Aorta (tissue), 5 donors: Measurements from ENCODE around the gene NR3C2. TPM values are rescaled to one million over a fixed set of nuclear protein-coding genes. Genes with fewer than 3 reads are reported as not detected.
"Not testable (repeated sequence)": the region's sequence is repeated elsewhere in the genome, so short reads cannot be mapped to it uniquely, and the experiment has no call there.

Experiments
- ATAC-seq: fragments of 200-7000 bp; cut with Tn5 transposase; one replicate; pipeline ENCODE4 v1.9.1; 2022; ENCODE audit warnings: moderate library complexity; ENCODE audit not compliant: low FRiP score
- DNase-seq, 2 donors: peaks; one replicate each; pipeline ENCODE4 v3.0.0-alpha.2; 2020
- H3K27ac ChIP-seq, 2 donors: one replicate each; pipeline ENCODE4 v1.5.1; 2013; ENCODE audit warnings: low read length in 2 of 2, mild to moderate bottlenecking in 2 of 2, moderate library complexity in 2 of 2, control low read depth in 1 of 2, inconsistent platforms in 1 of 2, low read depth in 1 of 2
- H3K27me3 ChIP-seq, 2 donors: one replicate each; pipeline ENCODE4 v1.6.1; 2013; ENCODE audit warnings: control low read depth in 1 of 2, low read length in 1 of 2, mild to moderate bottlenecking in 1 of 2, moderate library complexity in 1 of 2; ENCODE audit not compliant: insufficient read depth in 2 of 2, control insufficient read depth in 1 of 2
- H3K36me3 ChIP-seq, 2 donors: one replicate each; pipeline ENCODE4 v1.6.1; 2013; ENCODE audit warnings: control low read depth in 1 of 2, low read length in 1 of 2, mild to moderate bottlenecking in 1 of 2; ENCODE audit not compliant: insufficient read depth in 2 of 2, control insufficient read depth in 1 of 2
- H3K4me1 ChIP-seq, 2 donors: one replicate each; pipeline ENCODE4 v1.6.1; 2013; ENCODE audit warnings: low read length in 2 of 2, control low read depth in 1 of 2, mild to moderate bottlenecking in 1 of 2, moderate library complexity in 1 of 2; ENCODE audit not compliant: insufficient read depth in 2 of 2, control insufficient read depth in 1 of 2
- H3K4me3 ChIP-seq, 2 donors: one replicate each; pipeline ENCODE4 v1.5.1; 2013; ENCODE audit warnings: low read length in 2 of 2, control low read depth in 1 of 2, mild to moderate bottlenecking in 1 of 2
- H3K9me3 ChIP-seq: one replicate; pipeline ENCODE4 v1.6.1; 2013; ENCODE audit warnings: mild to moderate bottlenecking, low read length; ENCODE audit not compliant: control insufficient read depth
- WGBS, 2 donors: extraction: QIAGEN DNeasy Blood & Tissue Kit; methylation state at CpG; one replicate each; pipeline ENCODE4 v1.1.7; 2013; 5-methylcytosine and 5-hydroxymethylcytosine counted together
- intact Hi-C, 2 donors: fragments of 100-400 bp; cut with DNase I; formaldehyde crosslinking; loops; one replicate each; pipeline versions ENCODE4 v1.14.2 to v1.15.0; 2022
- polyA plus RNA-seq, 2 donors: library from polyadenylated mRNA; stranded (reverse); fragments of 200-250 nt; gene quantifications; one replicate each; pipeline ENCODE4 v1.2.3, GENCODE V29; 2013
- total RNA-seq, 2 donors: library from RNA; stranded (reverse); fragmentation: NEBNext Ultra II Directional; extraction: Animal tissue kit (Norgen Biotek cat#: 25700); gene quantifications; one replicate each; pipeline ENCODE4 v1.2.1, GENCODE V29; 2021
- donor health status: healthy with polysubstance abuse.
- donor health status: Bipolar disorder and iron deficiency.
- donor health status: DM: no; HTN: no; CAD: no.
- donor health status: DM: no; HTN: no; CAD: no.
- donor health status: DM: yes; HTN: yes; CAD: no.

The NR3C2 gene
- total and polyA plus RNA-seq, 4 donors: 3.4 to 22.9 (median 6.9) TPM

DNA sequence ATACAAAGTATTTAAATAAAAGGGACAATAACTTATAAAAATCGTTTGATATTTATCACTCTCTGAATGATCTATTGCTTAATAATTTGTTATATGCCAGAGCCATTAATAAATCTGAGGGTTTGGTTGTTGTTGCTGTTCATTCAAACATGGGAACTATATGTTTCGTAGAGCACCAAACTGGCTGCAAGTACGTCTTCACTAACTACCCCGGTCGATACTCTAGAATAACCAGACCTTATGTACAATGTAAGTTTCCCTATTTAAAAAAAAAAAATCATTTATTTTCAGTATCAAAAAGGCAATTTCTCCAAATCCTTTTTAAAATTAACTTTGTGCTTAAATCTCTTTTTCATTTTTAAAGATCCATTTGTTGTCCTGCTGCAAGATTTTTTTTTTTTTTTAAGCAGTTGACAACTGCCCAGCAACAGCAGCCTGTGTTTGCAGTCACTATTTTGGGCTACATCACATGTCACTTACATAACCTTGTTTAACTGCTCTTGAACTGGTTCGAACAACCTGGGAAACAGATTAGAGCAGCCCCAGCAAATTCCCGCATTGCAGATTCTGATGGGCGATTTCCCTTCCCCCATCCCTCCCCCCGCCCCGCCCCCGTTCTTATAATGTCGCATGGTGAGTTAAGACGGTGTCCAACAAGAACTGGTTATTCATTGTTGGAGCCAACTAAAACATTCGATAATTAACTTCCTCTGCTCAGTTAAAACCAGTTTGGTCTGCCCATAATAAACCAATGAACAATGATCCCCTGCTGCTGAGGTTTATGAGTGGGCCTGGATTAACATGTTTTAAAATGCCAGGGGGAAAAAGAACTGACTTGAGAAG, 238.9 kb downstream of the NR3C2 start:
- Histone ChIP-seq H3K27ac (no peak overlapping the region), H3K9me3 (no peaks in the 10 kb centered on the region), H3K36me3 (no peaks in the 10 kb centered on the region), H3K4me3 (peak overlapping the region in 1 of 2 donors; percentile 72), H3K4me1 (no peaks in the 10 kb centered on the region), H3K27me3 (no peaks in the 10 kb centered on the region)
- intact Hi-C loops: no loop called here
- WGBS, 2 donors: 20 to 26% methylated on average over 14 of the region's 14 CpGs
- DNase-seq (no peak), ATAC-seq (peak; percentile 58)

GRCh38 chr4:148200960-148201359, 241.3 kb downstream of the NR3C2 start:
- intact Hi-C loops: no loop called here
- Histone ChIP-seq H3K27ac (no peak overlapping the region), H3K27me3 (no peaks in the 10 kb centered on the region), H3K36me3 (peaks cover 3% of the 10 kb centered on the region in 2 donors), H3K4me1 (no peaks in the 10 kb centered on the region), H3K4me3 (no peak overlapping the region), H3K9me3 (no peaks in the 10 kb centered on the region)
- DNase-seq (no peak), ATAC-seq (no peak)
- WGBS, 2 donors: 95 to 96% methylated on average over 3 of the region's 3 CpGs

DNA sequence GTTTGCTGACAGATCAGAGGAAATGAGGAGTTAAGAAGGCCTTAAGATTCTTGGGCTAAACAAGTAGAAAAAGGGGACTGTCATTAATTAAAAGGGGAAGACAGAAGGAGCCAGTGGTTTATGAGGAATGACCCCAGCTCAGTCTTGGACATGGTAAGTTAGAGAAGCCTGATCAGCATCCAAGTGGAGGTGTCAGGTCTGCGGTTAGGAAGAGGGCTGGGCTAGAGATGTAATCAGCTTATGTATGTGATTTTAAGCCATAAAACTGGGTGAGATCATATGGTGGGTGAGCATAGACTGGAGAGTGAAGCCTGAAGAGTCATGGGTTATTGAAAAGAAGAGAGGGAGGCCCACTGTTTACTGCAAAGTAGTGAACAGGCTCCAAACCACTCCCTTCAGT, 246.1 kb downstream of the NR3C2 start:
- intact Hi-C loops: no loop called here
- H3K27ac ChIP-seq: no peak overlapping the region
- peaks cover 3 to 4% of the 10 kb centered on the region in 2 donors for H3K36me3 ChIP-seq
- H3K4me3 ChIP-seq: no peak overlapping the region
- DNase-seq (no peak), ATAC-seq (no peak)
- H3K27me3 ChIP-seq: no peaks in the 10 kb centered on the region
- H3K9me3 ChIP-seq: no peaks in the 10 kb centered on the region
- 87 to 100% methylated on average over 1 of the region's 1 CpG for whole genome bisulfite sequencing, 2 donors
- H3K4me1 ChIP-seq: no peaks in the 10 kb centered on the region

DNA sequence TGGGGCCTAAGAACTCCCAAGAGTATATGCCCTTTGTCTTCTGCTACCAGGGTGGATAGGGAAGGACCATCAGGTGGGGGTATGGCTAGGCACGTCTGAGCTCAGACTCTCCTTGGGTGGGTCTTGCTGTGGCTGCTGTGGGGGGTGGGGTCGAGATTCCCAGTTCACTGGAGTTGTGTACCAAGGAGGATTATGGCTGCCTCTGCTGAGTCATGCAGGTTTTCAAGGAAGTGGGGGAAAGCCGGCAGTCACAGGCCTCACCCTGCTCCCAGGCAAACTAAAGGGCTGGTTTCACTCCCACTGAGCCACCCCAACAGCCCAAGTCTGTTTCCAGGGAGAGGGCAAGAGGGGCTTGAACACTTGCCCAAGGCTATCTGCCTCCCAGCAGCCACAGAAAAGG, 249.7 kb downstream of the NR3C2 start:
- WGBS, 2 donors: 85 to 94% methylated on average over 3 of the region's 3 CpGs

GRCh38 chr4:148187454-148188222, 254.6 kb downstream of the NR3C2 start:
- H3K27me3 ChIP-seq, intact Hi-C loops, H3K9me3 ChIP-seq, DNase-seq, H3K36me3 ChIP-seq, H3K27ac ChIP-seq, H3K4me3 ChIP-seq, H3K4me1 ChIP-seq, ATAC-seq: not testable (repeated sequence)
- 77% methylated on average over 5 of the region's 5 CpGs for WGBS, 2 donors

More for the DNA sequence above, 249.7 kb downstream of the NR3C2 start:
- H3K27ac ChIP-seq: no peak overlapping the region
- no peaks in the 10 kb centered on the region for H3K9me3 ChIP-seq
- ATAC-seq (no peak), DNase-seq (no peak)
- peaks cover 3 to 4% of the 10 kb centered on the region in 2 donors for H3K36me3 ChIP-seq
- no peak overlapping the region for H3K4me3 ChIP-seq
- H3K4me1 ChIP-seq: no peaks in the 10 kb centered on the region
- intact Hi-C loops: no loop called here
- H3K27me3 ChIP-seq: no peaks in the 10 kb centered on the region

DNA sequence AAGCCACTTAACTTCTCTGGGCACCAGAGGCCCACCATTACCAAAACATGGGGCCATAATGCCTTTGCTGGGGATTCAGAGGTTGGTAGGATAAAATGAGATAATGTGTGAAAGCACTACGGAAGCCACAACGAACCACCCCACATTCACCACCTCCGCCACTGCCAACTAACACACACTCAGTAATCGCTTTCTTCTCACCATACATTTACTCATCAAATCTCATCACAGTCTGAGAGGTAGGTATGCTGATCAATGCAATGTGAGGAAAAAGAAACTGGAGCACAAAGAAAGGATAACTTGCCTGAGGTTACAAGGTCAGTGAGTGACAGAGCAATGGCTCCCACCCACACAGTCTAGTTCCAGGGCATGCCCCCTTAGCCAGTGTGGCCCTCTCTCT, 257.3 kb downstream of the NR3C2 start:
- Histone ChIP-seq H3K27me3 (no peaks in the 10 kb centered on the region), H3K27ac (no peak overlapping the region), H3K9me3 (no peaks in the 10 kb centered on the region), H3K4me1 (no peaks in the 10 kb centered on the region), H3K4me3 (no peak overlapping the region), H3K36me3 (peaks cover 0 to 2% of the 10 kb centered on the region in 2 donors)
- WGBS, 2 donors: 99% methylated on average over 4 of the region's 4 CpGs
- ATAC-seq (no peak), DNase-seq (no peak)
- intact Hi-C loops: no loop called here

DNA sequence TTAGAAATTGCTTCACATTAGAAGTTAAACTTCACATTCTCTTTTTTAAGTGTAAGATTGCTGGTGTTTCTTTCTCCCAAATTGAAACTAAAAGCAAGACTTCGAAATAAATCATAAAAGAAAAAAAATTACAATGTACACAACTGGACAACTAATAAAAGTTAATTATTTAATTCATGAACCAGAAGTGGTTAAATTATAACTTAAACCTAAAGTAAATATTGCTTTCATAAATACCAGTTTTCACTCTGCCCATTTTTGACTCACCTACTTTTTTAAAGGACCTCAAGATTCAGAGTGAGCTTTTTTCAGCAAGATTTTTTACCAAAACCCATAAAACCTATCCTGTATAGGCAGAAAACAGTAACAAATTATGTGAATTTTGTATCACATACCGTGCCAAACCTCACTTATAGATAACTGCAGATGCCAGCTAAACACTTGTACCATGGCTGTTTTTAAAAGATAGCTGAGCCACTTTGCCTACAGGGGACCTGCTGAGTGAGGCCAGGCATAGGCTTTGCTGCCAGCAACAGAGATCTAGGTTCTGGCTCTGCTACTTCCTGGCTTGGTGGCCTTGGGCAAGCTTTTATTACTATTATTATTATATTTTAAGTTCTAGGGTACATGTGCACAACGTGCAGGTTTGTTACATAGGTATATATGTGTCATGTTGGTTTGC, 259.8 kb downstream of the NR3C2 start:
- Histone ChIP-seq H3K4me3 (no peak overlapping the region), H3K9me3 (no peaks in the 10 kb centered on the region), H3K27ac (no peak overlapping the region), H3K27me3 (no peaks in the 10 kb centered on the region), H3K4me1 (no peaks in the 10 kb centered on the region), H3K36me3 (peaks cover 0 to 2% of the 10 kb centered on the region in 2 donors)
- intact Hi-C loops: no loop called here
- WGBS, 2 donors: 70 to 76% methylated on average over 3 of the region's 3 CpGs
- no peak for DNase-seq
- no peak for ATAC-seq

- intact Hi-C loops: no loop called here
- Histone ChIP-seq H3K9me3 (no peaks in the 10 kb centered on the region), H3K27me3 (no peaks in the 10 kb centered on the region), H3K4me1 (no peaks in the 10 kb centered on the region), H3K36me3 (no peaks in the 10 kb centered on the region), H3K4me3 (no peak overlapping the region), H3K27ac (no peak overlapping the region)
- ATAC-seq (no peak), DNase-seq (no peak)
- 91 to 93% methylated on average over 5 of the region's 5 CpGs for WGBS, 2 donors
These were observed 268.7 kb downstream of the NR3C2 start for GRCh38 chr4:148173397-148174017.
